Neural crest cell (in vitro differentiated cells): ENCODE measurements around the gene GJA9. TPM values are rescaled to one million over a fixed set of nuclear protein-coding genes. Genes with fewer than 3 reads are reported as not detected.

Experiments used
- DNase-seq: peaks from one replicate; pipeline ENCODE4 v3.0.0; 2021; ENCODE audit warnings: low read depth, mixed read lengths, low spot score
- H3K27ac Mint-ChIP-seq: one replicate; pipeline ENCODE4 v1.8.0; 2021; ENCODE audit warnings: mild to moderate bottlenecking, mixed read lengths; ENCODE audit not compliant: unreplicated experiment
- H3K27me3 Mint-ChIP-seq: 2 replicates; pipeline ENCODE4 v1.8.0; 2021; ENCODE audit warnings: low read depth, mild to moderate bottlenecking, mixed read lengths
- H3K36me3 Mint-ChIP-seq: 2 replicates; pipeline ENCODE4 v1.8.0; 2021; ENCODE audit warnings: low read depth, mild to moderate bottlenecking, mixed read lengths
- H3K4me1 Mint-ChIP-seq: 2 replicates; pipeline ENCODE4 v1.8.0; 2021; ENCODE audit warnings: mixed read lengths
- H3K4me3 Mint-ChIP-seq: one replicate; pipeline ENCODE4 v1.8.0; 2021; ENCODE audit warnings: mild to moderate bottlenecking, mixed read lengths
- H3K9me3 Mint-ChIP-seq: 2 replicates; pipeline ENCODE4 v1.8.0; 2021; ENCODE audit warnings: mixed read lengths
- total RNA-seq: library from RNA; stranded (reverse); gene quantifications from 2 replicates; pipeline ENCODE4 v1.2.1, GENCODE V29; 2021
- TF ChIP-seq, protein P1 (sequence below): fragments of 200-600 bp; sonication (generic); conservative IDR thresholded peaks from 2 replicates; pipeline ENCODE4 v1.5.0; 2021; ENCODE audit warnings: antibody characterized with exemption, mild to moderate bottlenecking

Gene GJA9
- total RNA-seq, 1 donor from 2014 or later = not detected

DNA sequence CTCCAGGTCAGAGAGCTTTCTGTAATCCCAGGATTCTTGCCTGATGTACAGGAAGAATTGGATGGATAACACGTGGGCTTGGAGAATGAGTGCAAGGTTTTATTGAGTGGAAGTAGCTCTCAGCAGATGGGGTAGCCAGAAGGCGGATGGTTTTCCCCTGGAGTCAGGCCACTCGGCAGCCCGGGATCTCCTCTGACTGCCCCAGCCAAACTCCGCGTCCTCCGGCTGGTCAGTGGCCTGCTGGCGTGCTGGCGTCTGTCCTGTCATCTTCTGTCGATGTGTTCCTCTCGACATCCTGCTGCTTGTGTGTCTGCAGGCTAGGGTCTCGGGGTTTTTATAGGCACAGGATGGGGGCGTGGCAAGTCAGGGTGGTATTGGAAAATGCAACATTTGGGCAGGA is 27.4 kb upstream of the GJA9 start:
- Mint-ChIP-seq H3K4me3 (no peak overlapping the region), H3K27ac (no peak overlapping the region), H3K4me1 (no peaks in the 10 kb centered on the region), H3K36me3 (peaks cover 7% of the 10 kb centered on the region), H3K9me3 (peaks cover 4% of the 10 kb centered on the region), H3K27me3 (no peaks in the 10 kb centered on the region)
- TF ChIP-seq, protein P1, sequence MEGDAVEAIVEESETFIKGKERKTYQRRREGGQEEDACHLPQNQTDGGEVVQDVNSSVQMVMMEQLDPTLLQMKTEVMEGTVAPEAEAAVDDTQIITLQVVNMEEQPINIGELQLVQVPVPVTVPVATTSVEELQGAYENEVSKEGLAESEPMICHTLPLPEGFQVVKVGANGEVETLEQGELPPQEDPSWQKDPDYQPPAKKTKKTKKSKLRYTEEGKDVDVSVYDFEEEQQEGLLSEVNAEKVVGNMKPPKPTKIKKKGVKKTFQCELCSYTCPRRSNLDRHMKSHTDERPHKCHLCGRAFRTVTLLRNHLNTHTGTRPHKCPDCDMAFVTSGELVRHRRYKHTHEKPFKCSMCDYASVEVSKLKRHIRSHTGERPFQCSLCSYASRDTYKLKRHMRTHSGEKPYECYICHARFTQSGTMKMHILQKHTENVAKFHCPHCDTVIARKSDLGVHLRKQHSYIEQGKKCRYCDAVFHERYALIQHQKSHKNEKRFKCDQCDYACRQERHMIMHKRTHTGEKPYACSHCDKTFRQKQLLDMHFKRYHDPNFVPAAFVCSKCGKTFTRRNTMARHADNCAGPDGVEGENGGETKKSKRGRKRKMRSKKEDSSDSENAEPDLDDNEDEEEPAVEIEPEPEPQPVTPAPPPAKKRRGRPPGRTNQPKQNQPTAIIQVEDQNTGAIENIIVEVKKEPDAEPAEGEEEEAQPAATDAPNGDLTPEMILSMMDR = no peak
- no peak for DNase-seq

DNA sequence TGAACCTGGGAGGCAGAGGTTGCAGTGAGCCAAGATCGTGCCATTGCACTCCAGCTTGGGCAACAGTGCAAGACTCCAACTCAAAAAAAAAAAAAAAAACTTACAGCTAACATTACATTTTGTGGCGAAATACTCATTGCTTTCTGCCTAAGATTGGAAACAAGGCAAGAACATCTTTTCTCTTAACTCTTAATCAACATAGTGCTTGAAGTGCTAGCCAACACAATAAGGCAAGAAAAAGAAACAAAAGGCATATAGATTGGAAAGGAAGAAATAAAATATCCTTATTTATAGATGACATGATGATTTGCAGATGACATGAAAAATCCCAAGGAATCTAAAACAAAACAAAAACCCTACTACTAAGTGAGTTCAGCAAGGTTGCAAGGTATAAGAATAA is 24.6 kb upstream of the GJA9 start:
- no peak for DNase-seq
- H3K27ac Mint-ChIP-seq = no peak overlapping the region
- H3K4me1 Mint-ChIP-seq = no peaks in the 10 kb centered on the region
- H3K4me3 Mint-ChIP-seq = no peak overlapping the region
- peaks cover 13% of the 10 kb centered on the region for H3K36me3 Mint-ChIP-seq
- no peaks in the 10 kb centered on the region for H3K27me3 Mint-ChIP-seq
- H3K9me3 Mint-ChIP-seq = peaks cover 4% of the 10 kb centered on the region
- TF ChIP-seq, protein P1 = no peak

DNA sequence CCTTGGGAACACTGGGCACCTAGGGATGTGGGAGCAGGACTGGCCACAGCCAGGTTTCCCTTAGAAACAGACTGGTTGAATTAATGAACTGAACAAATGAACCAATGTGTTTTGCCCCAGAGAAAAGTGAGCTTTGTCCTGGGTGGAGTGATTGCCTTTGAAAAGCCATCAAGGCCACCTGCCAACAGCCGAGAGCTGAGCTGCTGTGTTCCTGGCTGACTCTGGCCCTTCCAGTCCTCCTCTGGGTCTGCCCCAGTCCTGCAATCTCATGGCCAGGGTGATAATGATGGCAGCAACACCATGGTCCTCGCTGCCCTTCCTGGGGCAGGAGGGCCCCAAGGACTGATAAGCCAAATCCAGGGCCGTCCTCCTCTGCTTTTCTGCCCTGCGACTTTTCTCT is 18.2 kb upstream of the GJA9 start:
- no peak overlapping the region for H3K27ac Mint-ChIP-seq
- H3K4me1 Mint-ChIP-seq = no peaks in the 10 kb centered on the region
- H3K27me3 Mint-ChIP-seq = no peaks in the 10 kb centered on the region
- peaks cover 6% of the 10 kb centered on the region for H3K36me3 Mint-ChIP-seq
- H3K9me3 Mint-ChIP-seq = no peaks in the 10 kb centered on the region
- TF ChIP-seq, protein P1 = no peak
- no peak overlapping the region for H3K4me3 Mint-ChIP-seq
- DNase-seq = no peak

DNA sequence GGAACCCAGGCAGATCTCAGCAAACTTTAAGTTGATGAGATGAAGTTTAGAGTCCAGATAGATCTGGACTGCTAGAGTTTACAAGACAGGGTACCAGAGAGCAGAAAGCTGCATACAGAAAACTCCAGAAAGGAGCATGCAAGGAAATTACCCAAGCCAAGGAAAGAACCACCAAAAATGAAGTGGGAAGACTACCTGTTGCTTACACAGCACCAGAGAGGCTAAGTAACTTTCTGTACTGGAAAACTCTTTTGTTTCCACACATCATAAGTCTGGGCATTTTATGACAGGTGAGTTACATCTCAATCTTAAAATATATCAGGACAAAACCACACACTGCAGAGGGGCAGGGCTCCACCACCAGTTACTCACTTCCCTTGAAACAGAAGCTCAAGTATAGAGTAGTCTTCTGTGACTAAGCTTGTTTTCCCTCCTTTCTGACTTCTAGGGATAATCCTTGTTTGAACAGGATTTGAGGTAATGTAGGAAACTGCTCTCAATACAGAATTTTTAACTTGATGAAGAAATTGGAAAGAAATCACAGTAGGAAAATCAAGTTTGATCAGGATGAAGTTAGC is 17.4 kb upstream of the GJA9 start:
- TF ChIP-seq, protein P1 = no peak
- Mint-ChIP-seq H3K27ac (peak overlapping the region; percentile 23), H3K9me3 (no peaks in the 10 kb centered on the region), H3K4me1 (no peaks in the 10 kb centered on the region), H3K36me3 (peaks cover 4% of the 10 kb centered on the region), H3K27me3 (no peaks in the 10 kb centered on the region), H3K4me3 (no peak overlapping the region)
- no peak for DNase-seq

DNA sequence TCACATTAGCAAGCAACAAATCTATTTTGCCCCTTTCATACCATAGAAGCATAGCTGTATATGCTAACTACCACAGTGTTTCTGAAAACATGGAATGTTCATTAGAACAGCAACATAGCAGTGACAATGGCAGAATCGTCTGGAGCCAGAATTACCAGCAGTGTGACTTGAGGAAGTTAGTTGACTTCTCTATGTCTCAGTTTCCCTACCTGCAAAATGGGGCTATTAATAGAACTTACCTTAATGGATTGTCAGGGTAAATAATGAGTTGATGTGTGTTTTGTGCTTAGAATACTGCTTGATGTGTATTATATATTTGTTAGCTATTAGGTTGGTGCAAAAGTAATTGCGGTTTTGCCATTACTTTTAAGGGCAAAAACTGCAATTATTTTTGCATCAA is 14.8 kb upstream of the GJA9 start:
- Mint-ChIP-seq H3K4me3 (no peak overlapping the region), H3K9me3 (no peaks in the 10 kb centered on the region), H3K27me3 (no peaks in the 10 kb centered on the region), H3K4me1 (no peaks in the 10 kb centered on the region), H3K36me3 (no peaks in the 10 kb centered on the region), H3K27ac (no peak overlapping the region)
- TF ChIP-seq, protein P1 = no peak
- DNase-seq = no peak
